Stimulated activated CD8-positive, alpha-beta memory T cell treated with anti-CD3 and anti-CD28 coated beads, Interleukin-12 subunit alpha, Interleukin-12 subunit beta, amount 100 ng/mL, for 24 hours (primary cell): Measurements from ENCODE around the gene HSD17B12.

Source experiments
- DNase-seq: peaks from one replicate; pipeline ENCODE4 v3.0.0-alpha.2; 2020; ENCODE audit errors: extremely low read depth

Gene HSD17B12

GRCh38 chr11:43868852-43869567, 188.5 kb downstream of the HSD17B12 start:
- DNase-seq: no peak

GRCh38 chr11:43871051-43871450, 190.5 kb downstream of the HSD17B12 start:
- DNase-seq: no peak

GRCh38 chr11:43872995-43873394, 192.5 kb downstream of the HSD17B12 start:
- DNase-seq: no peak

DNA sequence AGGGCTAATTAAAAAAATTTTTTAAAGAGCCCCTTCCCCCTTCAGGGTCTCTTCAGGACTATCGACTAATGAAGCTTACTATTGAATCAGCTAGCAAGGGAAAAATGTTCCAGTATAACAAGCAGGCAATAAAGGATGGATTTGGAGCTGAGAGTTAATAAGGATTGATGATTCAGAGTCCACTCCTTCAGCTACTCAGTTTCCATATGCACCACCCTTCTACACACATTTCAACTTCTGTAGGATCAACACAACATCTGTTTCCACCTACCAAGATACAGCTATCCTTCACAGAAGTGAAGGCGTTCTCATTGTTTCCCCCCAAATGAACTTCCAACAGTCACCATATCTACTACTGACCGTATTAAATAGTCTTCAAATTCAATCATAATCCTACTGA, 193.5 kb downstream of the HSD17B12 start:
- no peak for DNase-seq

- DNase-seq: no peak
Observed at GRCh38 chr11:43874738-43875137, 194.2 kb downstream of the HSD17B12 start.

- no peak for DNase-seq
Observed at GRCh38 chr11:43879789-43880639, 199.5 kb downstream of the HSD17B12 start.

GRCh38 chr11:43880640-43881159, 200.2 kb downstream of the HSD17B12 start, which contains the start of gene ALKBH3:
Gene ALKBH3, plus strand, starts transcription at chr11:43880831. Its CDS starts 1,822 bp downstream, at chr11:43882653.
- peak; percentile 83 for DNase-seq

DNA sequence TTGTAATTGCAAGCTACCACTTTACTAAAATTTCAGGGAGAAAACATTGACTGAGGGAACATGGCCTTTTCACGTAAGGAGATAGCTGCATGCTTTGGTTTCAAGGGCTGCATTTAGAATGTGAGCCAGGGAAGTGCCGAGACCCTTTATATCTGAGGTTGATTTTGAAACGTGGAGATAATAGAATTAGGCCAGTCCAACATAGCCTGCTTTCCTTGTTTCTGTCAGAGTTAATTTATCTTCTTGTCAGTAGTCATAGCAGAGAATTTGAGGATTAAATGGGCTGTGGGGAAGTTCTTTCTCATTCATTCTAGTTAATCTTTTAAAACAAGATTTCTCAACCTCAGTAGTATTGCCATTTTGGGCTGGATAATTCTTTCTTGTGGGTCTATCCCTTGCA, 212.3 kb downstream of the HSD17B12 start:
- no peak for DNase-seq

GRCh38 chr11:43894546-43894945, 214.0 kb downstream of the HSD17B12 start:
- no peak for DNase-seq

- DNase-seq: no peak
Observed at GRCh38 chr11:43895601-43896000, 215.1 kb downstream of the HSD17B12 start.

- DNase-seq: no peak
Observed at GRCh38 chr11:43898574-43898973, 218.0 kb downstream of the HSD17B12 start.

- no peak for DNase-seq
Observed at GRCh38 chr11:43899094-43899493, 218.6 kb downstream of the HSD17B12 start.

DNA sequence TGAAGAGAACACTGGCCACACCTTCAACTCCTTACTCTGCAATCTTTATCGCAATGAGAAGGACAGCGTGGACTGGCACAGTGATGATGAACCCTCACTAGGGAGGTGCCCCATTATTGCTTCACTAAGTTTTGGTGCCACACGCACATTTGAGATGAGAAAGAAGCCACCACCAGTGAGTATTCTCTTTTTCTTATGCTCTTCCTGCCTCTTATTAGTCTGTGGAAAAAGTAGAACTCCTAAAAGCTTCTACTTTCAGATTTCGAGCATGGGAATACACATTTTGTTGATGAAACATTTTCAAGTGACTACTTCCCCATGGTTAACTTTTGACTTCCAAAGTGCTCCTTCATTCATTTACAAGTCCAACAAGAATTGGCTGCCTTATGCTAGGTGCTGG, 221.0 kb downstream of the HSD17B12 start:
- no peak for DNase-seq

GRCh38 chr11:43903078-43903477, 222.5 kb downstream of the HSD17B12 start:
- DNase-seq: no peak

GRCh38 chr11:43903969-43904368, 223.4 kb downstream of the HSD17B12 start:
- no peak for DNase-seq

- no peak for DNase-seq
Observed at GRCh38 chr11:43904742-43905535, 224.4 kb downstream of the HSD17B12 start.

- no peak for DNase-seq
Observed at GRCh38 chr11:43905813-43906241, 225.3 kb downstream of the HSD17B12 start.
